Stromal cell of bone marrow (primary cell): ENCODE measurements around the gene GMPR.

ENCODE experiments used
- DNase-seq: peaks from one replicate; pipeline ENCODE4 v3.0.0-alpha.2; 2012; ENCODE audit warnings: low read depth

The GMPR gene

GRCh38 chr6:16273256-16273655 is 34.9 kb downstream of the GMPR start:
- DNase-seq, result no peak

- no peak for DNase-seq
Measured at GRCh38 chr6:16274483-16274882, 36.1 kb downstream of the GMPR start.

GRCh38 chr6:16274885-16275589 is 36.6 kb downstream of the GMPR start:
- no peak for DNase-seq

GRCh38 chr6:16277101-16277981 is 39.0 kb downstream of the GMPR start:
- peak; percentile 69 for DNase-seq

- no peak for DNase-seq
Measured at GRCh38 chr6:16278048-16278724, 39.8 kb downstream of the GMPR start.

- DNase-seq, result no peak
Measured at GRCh38 chr6:16278750-16279149, 40.4 kb downstream of the GMPR start.

GRCh38 chr6:16279243-16279642 is 40.9 kb downstream of the GMPR start:
- no peak for DNase-seq

- DNase-seq, result no peak
Measured at GRCh38 chr6:16282370-16282769, 44.0 kb downstream of the GMPR start.

GRCh38 chr6:16284472-16284871 is 46.1 kb downstream of the GMPR start:
- DNase-seq, result no peak

GRCh38 chr6:16285467-16286150 is 47.2 kb downstream of the GMPR start:
- no peak for DNase-seq

GRCh38 chr6:16286151-16286522 is 47.8 kb downstream of the GMPR start:
- DNase-seq, result no peak

GRCh38 chr6:16288163-16288562 is 49.8 kb downstream of the GMPR start:
- DNase-seq, result no peak

- DNase-seq, result no peak
Measured at GRCh38 chr6:16291739-16292138, 53.4 kb downstream of the GMPR start.

- no peak for DNase-seq
Measured at GRCh38 chr6:16292432-16292831, 54.0 kb downstream of the GMPR start.

- no peak for DNase-seq
Measured at GRCh38 chr6:16292942-16293341, 54.6 kb downstream of the GMPR start.

GRCh38 chr6:16294371-16294770 is 56.0 kb downstream of the GMPR start:
- no peak for DNase-seq

- no peak for DNase-seq
Measured at GRCh38 chr6:16295060-16295459, 56.7 kb downstream of the GMPR start.

GRCh38 chr6:16295471-16295870 is 57.1 kb downstream of the GMPR start:
- no peak for DNase-seq

- DNase-seq, result no peak
Measured at GRCh38 chr6:16296061-16296670, 57.8 kb downstream of the GMPR start.

- no peak for DNase-seq
Measured at GRCh38 chr6:16299861-16300260, 61.5 kb downstream of the GMPR start.

- DNase-seq, result no peak
Measured at GRCh38 chr6:16301511-16301910, 63.1 kb downstream of the GMPR start.
